Measurements from ENCODE around the gene C1orf198.

C1orf198 gene

DNA sequence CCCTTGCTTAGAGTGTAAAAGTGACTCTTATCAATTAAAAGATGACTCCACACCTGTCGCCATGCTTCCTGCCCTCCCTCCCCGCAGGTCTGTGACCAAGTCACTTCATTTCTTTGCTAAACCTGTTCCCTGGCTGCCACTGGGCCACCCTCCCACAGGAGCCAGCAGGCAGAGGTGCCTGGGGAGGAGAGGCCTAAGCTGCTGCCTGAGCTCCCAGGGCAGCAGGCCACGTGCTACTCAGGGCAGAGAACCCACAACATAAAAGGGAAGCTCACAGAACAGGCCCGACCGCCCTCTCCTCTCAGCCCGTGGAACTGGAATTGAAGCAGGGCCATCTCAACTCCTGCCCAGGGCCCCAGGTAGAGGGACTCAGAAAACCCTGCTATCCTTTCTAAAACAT is 4.9 kb downstream of the C1orf198 start:
- H3K18ac ChIP-seq (ENCODE audit: low read length), result no peak overlapping the region
- H3K27ac ChIP-seq (ENCODE audit: low read depth, low read length), result no peak overlapping the region
- no peak overlapping the region for H4K8ac ChIP-seq (ENCODE audit: low read depth, low read length)
- H3K56ac ChIP-seq (ENCODE audit: low read length), result peak overlapping the region; percentile 64
- no peak overlapping the region for H4K5ac ChIP-seq (ENCODE audit: low read length)
- no peak overlapping the region for H3K23ac ChIP-seq (ENCODE audit: low read length)
- WGBS (ENCODE audit: extremely low coverage, insufficient coverage, low lambda C conversion rate), result no CpG with 5 or more reads among the region's 6 CpGs
- H3K4ac ChIP-seq (ENCODE audit: low read depth, low read length), result no peak overlapping the region
- DNase-seq, result peak; percentile 53
- no peaks in the 10 kb centered on the region for H3K27me3 ChIP-seq (ENCODE audit: insufficient read depth, low read length, poor library complexity)
- H3K79me1 ChIP-seq (ENCODE audit: low read length), result peaks cover 24% of the 10 kb centered on the region
- H2BK15ac ChIP-seq (replicated peaks; ENCODE audit: low read depth), result no peak overlapping the region
- H3K79me2 ChIP-seq (ENCODE audit: control insufficient read depth, insufficient read depth, low read length), result peaks cover 22% of the 10 kb centered on the region
- H3K4me2 ChIP-seq (ENCODE audit: low read length), result no peak overlapping the region
- H2BK120ac ChIP-seq (ENCODE audit: low read depth, low read length), result no peak overlapping the region
- H3K36me3 ChIP-seq (ENCODE audit: control insufficient read depth, insufficient read depth, low read length), result no peaks in the 10 kb centered on the region
- H3K9ac ChIP-seq (ENCODE audit: low read length), result peak overlapping the region; percentile 48
- no peak overlapping the region for H3K4me3 ChIP-seq (ENCODE audit: low read length)
- no peak overlapping the region for H2AK5ac ChIP-seq (ENCODE audit: low read length)
- H3K4me1 ChIP-seq (ENCODE audit: control insufficient read depth, low read depth, low read length), result peaks cover 9% of the 10 kb centered on the region
- H2BK5ac ChIP-seq (ENCODE audit: low read length), result no peak overlapping the region

DNA sequence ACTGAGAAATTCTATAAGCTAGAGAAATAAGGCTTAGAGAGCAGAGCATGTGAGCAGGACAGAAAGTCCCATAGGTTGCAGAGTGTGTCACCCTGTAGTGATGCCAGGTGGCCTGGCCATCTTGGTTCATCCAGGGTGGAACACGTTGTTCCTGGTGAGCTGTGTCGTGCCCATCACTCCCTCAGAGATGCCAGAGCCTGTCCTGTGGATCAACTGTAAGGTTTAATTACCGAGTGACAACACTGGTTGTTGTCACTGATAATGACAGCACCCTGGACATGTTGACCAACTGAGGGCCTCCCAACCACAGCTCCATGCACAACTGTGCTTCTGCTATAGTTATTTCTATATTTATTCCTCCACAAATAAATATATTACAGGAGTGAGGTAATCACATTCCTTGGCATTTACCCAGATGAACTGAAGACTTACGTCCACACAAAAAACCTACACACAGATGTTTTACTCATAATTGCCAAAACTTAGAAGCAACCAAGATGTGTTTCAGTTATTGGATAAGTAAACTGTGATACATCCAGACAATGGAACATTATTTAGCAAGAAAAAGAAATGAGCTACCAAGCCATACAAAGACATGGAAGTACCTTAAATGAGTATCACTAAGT is 6.2 kb downstream of the C1orf198 start:
- peaks cover 7% of the 10 kb centered on the region for H3K4me1 ChIP-seq (ENCODE audit: control insufficient read depth, low read depth, low read length)

DNA sequence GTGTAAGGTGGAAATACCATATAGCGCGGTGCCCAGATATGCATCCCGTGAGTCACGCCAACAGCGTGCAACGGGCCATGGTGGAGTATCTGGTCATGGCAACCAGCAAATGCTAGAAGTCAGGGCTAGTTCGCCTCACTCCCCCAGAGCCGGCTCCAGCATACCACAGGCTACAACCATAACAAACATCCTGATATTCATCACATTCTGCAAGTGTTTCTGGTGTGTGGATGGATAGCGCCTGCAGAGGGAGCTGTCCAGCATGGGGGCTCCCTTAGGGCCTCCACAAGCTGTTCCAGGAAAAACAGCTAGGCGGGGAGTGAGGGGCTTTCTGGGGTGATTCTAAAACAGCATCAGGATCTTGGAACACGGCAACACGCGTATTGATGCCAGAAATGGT is 6.8 kb downstream of the C1orf198 start:
- Histone ChIP-seq H2BK5ac (ENCODE audit: low read length) (no peak overlapping the region), H3K4ac (ENCODE audit: low read depth, low read length) (no peak overlapping the region), H3K9ac (ENCODE audit: low read length) (no peak overlapping the region), H4K5ac (ENCODE audit: low read length) (no peak overlapping the region), H3K79me2 (ENCODE audit: control insufficient read depth, insufficient read depth, low read length) (peaks cover 29% of the 10 kb centered on the region), H3K4me3 (ENCODE audit: low read length) (no peak overlapping the region), H2BK15ac (replicated peaks; ENCODE audit: low read depth) (no peak overlapping the region), H3K27ac (ENCODE audit: low read depth, low read length) (no peak overlapping the region), H3K36me3 (ENCODE audit: control insufficient read depth, insufficient read depth, low read length) (no peaks in the 10 kb centered on the region), H3K4me1 (ENCODE audit: control insufficient read depth, low read depth, low read length) (peaks cover 7% of the 10 kb centered on the region), H3K27me3 (ENCODE audit: insufficient read depth, low read length, poor library complexity) (no peaks in the 10 kb centered on the region), H3K18ac (ENCODE audit: low read length) (no peak overlapping the region), H3K56ac (ENCODE audit: low read length) (no peak overlapping the region), H2BK120ac (ENCODE audit: low read depth, low read length) (no peak overlapping the region), H4K8ac (ENCODE audit: low read depth, low read length) (no peak overlapping the region), H3K23ac (ENCODE audit: low read length) (no peak overlapping the region), H2AK5ac (ENCODE audit: low read length) (no peak overlapping the region), H3K4me2 (ENCODE audit: low read length) (no peak overlapping the region), H3K79me1 (ENCODE audit: low read length) (peaks cover 26% of the 10 kb centered on the region)
- DNase-seq, result peak; percentile 53
- no CpG with 5 or more reads among the region's 13 CpGs for WGBS (ENCODE audit: extremely low coverage, insufficient coverage, low lambda C conversion rate)

More for the DNA sequence above, 6.2 kb downstream of the C1orf198 start:
- Histone ChIP-seq H3K4me3 (ENCODE audit: low read length) (no peak overlapping the region), H3K27me3 (ENCODE audit: insufficient read depth, low read length, poor library complexity) (no peaks in the 10 kb centered on the region), H3K18ac (ENCODE audit: low read length) (no peak overlapping the region), H3K56ac (ENCODE audit: low read length) (no peak overlapping the region), H2BK120ac (ENCODE audit: low read depth, low read length) (no peak overlapping the region), H3K9ac (ENCODE audit: low read length) (no peak overlapping the region), H4K5ac (ENCODE audit: low read length) (no peak overlapping the region), H2BK5ac (ENCODE audit: low read length) (no peak overlapping the region), H3K4me2 (ENCODE audit: low read length) (no peak overlapping the region), H4K8ac (ENCODE audit: low read depth, low read length) (no peak overlapping the region), H3K23ac (ENCODE audit: low read length) (no peak overlapping the region), H3K36me3 (ENCODE audit: control insufficient read depth, insufficient read depth, low read length) (no peaks in the 10 kb centered on the region), H3K27ac (ENCODE audit: low read depth, low read length) (no peak overlapping the region), H2AK5ac (ENCODE audit: low read length) (no peak overlapping the region), H3K79me2 (ENCODE audit: control insufficient read depth, insufficient read depth, low read length) (peaks cover 24% of the 10 kb centered on the region), H2BK15ac (replicated peaks; ENCODE audit: low read depth) (no peak overlapping the region), H3K4ac (ENCODE audit: low read depth, low read length) (no peak overlapping the region), H3K79me1 (ENCODE audit: low read length) (peaks cover 22% of the 10 kb centered on the region)
- no peak for DNase-seq
- WGBS (ENCODE audit: extremely low coverage, insufficient coverage, low lambda C conversion rate), result no CpG with 5 or more reads among the region's 4 CpGs

DNA sequence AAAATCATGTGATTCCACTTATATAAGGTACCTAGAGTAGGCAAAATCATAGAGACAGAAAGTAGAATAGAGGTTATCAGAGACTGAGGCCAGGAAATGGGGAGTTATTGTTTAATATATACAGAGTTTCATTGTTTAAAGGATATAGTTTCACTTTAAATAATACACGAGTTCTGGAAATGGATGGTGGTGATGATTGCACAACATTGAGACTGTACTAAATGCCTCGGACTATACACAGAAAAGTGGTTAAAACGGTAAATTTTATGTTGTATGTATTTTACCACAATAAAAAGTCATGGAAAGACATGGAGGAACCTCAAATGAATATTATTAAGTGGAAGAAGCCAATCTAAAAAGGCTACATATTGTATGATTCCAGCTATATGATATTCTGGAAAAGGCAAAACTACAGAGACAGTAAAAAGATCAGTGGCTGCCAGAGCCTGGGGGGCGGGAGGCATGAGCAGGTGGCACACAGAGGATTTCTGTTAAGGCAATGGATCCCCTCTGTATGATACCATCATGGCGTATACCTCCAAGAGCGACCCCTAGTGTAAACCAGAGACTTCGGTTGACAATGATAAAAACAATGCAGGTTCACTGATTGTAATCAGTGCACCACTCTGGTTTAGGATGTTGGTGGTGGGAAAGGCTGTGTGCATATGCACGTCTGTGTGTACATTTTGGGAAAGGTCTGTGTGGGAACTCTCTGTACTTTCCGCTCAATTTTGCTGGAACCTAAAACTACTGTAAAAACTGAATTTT is 7.5 kb downstream of the C1orf198 start:
- Histone ChIP-seq H3K4me1 (ENCODE audit: control insufficient read depth, low read depth, low read length) (peaks cover 12% of the 10 kb centered on the region), H3K23ac (ENCODE audit: low read length) (no peak overlapping the region), H2BK120ac (ENCODE audit: low read depth, low read length) (no peak overlapping the region), H3K4me3 (ENCODE audit: low read length) (no peak overlapping the region), H3K9ac (ENCODE audit: low read length) (no peak overlapping the region), H4K5ac (ENCODE audit: low read length) (no peak overlapping the region), H3K79me2 (ENCODE audit: control insufficient read depth, insufficient read depth, low read length) (peaks cover 25% of the 10 kb centered on the region), H3K56ac (ENCODE audit: low read length) (no peak overlapping the region), H2BK5ac (ENCODE audit: low read length) (no peak overlapping the region), H3K4ac (ENCODE audit: low read depth, low read length) (no peak overlapping the region), H2BK15ac (replicated peaks; ENCODE audit: low read depth) (no peak overlapping the region), H3K18ac (ENCODE audit: low read length) (no peak overlapping the region), H3K4me2 (ENCODE audit: low read length) (no peak overlapping the region), H3K36me3 (ENCODE audit: control insufficient read depth, insufficient read depth, low read length) (no peaks in the 10 kb centered on the region), H3K27ac (ENCODE audit: low read depth, low read length) (no peak overlapping the region), H4K8ac (ENCODE audit: low read depth, low read length) (no peak overlapping the region), H3K27me3 (ENCODE audit: insufficient read depth, low read length, poor library complexity) (no peaks in the 10 kb centered on the region), H2AK5ac (ENCODE audit: low read length) (no peak overlapping the region), H3K79me1 (ENCODE audit: low read length) (peaks cover 26% of the 10 kb centered on the region)
- no CpG with 5 or more reads among the region's 9 CpGs for WGBS (ENCODE audit: extremely low coverage, insufficient coverage, low lambda C conversion rate)
- DNase-seq, result peak; percentile 38

DNA sequence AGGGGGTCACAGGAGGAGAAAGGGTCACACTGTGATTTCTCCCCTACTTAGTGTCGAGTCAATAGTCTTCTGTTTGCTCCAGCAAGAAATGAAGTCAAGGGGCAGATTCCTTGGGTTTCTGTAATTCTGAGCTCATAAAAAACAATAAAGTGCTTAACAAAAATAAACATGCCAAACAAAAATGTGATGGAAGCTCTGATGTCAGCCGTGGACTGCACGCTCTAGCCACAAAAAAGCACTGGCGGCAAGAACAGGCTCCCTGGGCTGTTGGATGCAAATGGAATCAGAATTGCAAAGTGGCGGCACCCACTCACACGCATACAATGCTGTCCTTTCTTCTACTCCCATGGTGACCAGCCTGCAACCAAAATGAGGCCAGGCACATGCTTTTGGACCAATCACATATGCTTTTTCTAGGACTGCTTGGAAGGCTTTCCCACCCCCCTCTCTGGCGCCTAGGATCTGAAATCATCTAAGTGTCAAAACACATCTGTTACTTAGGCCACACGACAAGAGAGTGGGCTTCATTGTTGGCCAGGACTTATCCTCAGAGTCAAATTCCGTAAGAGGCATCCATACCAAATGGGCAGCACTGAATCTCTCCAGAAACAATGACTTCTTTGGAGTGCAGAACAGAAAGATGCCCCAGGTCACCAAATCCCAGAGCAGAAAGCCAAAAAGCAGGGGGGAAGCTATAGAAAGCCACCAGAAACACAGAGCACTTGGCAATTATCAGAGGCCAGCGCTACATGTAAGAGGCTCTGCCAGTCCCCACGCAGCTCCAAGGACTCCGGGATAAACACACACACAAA is 9.2 kb downstream of the C1orf198 start:
- H3K4me1 ChIP-seq (ENCODE audit: control insufficient read depth, low read depth, low read length), result peaks cover 12% of the 10 kb centered on the region
- no peaks in the 10 kb centered on the region for H3K36me3 ChIP-seq (ENCODE audit: control insufficient read depth, insufficient read depth, low read length)

More for the DNA sequence above, 9.2 kb downstream of the C1orf198 start:
- Histone ChIP-seq H3K56ac (ENCODE audit: low read length) (no peak overlapping the region), H3K27me3 (ENCODE audit: insufficient read depth, low read length, poor library complexity) (no peaks in the 10 kb centered on the region), H3K9ac (ENCODE audit: low read length) (no peak overlapping the region), H3K79me1 (ENCODE audit: low read length) (peaks cover 21% of the 10 kb centered on the region), H2BK5ac (ENCODE audit: low read length) (no peak overlapping the region), H4K5ac (ENCODE audit: low read length) (no peak overlapping the region), H2BK120ac (ENCODE audit: low read depth, low read length) (no peak overlapping the region), H2BK15ac (replicated peaks; ENCODE audit: low read depth) (no peak overlapping the region), H3K4me2 (ENCODE audit: low read length) (no peak overlapping the region), H3K27ac (ENCODE audit: low read depth, low read length) (peak overlapping the region; percentile 47), H4K8ac (ENCODE audit: low read depth, low read length) (no peak overlapping the region), H3K4me3 (ENCODE audit: low read length) (no peak overlapping the region), H2AK5ac (ENCODE audit: low read length) (no peak overlapping the region), H3K23ac (ENCODE audit: low read length) (no peak overlapping the region), H3K18ac (ENCODE audit: low read length) (no peak overlapping the region), H3K79me2 (ENCODE audit: control insufficient read depth, insufficient read depth, low read length) (peaks cover 19% of the 10 kb centered on the region), H3K4ac (ENCODE audit: low read depth, low read length) (no peak overlapping the region)
- no CpG with 5 or more reads among the region's 12 CpGs for WGBS (ENCODE audit: extremely low coverage, insufficient coverage, low lambda C conversion rate)
- DNase-seq, result peak; percentile 74

All from mesendoderm (in vitro differentiated cells).